Colonic mucosa (tissue), 4 donors: ENCODE data around the gene PAPOLB. TPM values are rescaled to one million over a fixed set of nuclear protein-coding genes. Genes with fewer than 3 reads are reported as not detected.

Experiments used
- DNase-seq: peaks from one replicate; pipeline ENCODE4 v3.0.0-alpha.2; 2020
- H3K27ac ChIP-seq: fragments of 200-600 bp; one replicate; pipeline ENCODE4 v1.8.0; 2021
- H3K27me3 ChIP-seq: fragments of 200-600 bp; one replicate; pipeline ENCODE4 v1.8.0; 2021
- H3K36me3 ChIP-seq: fragments of 200-600 bp; one replicate; pipeline ENCODE4 v1.8.0; 2021
- H3K4me1 ChIP-seq: fragments of 200-600 bp; one replicate; pipeline ENCODE4 v1.8.0; 2021; ENCODE audit warnings: mild to moderate bottlenecking
- H3K4me3 ChIP-seq: fragments of 200-600 bp; one replicate; pipeline ENCODE4 v1.8.0; 2021
- H3K9ac ChIP-seq, 2 donors: one replicate each; pipeline ENCODE4 v1.7.0; 2013; ENCODE audit warnings: control low read depth in 2 of 2, low read depth in 2 of 2, low read length in 2 of 2
- H3K9me3 ChIP-seq: fragments of 200-600 bp; one replicate; pipeline ENCODE4 v1.8.0; 2021
- intact Hi-C: fragments of 100-400 bp; cut with DNase I; formaldehyde crosslinking; loops from one replicate; pipeline ENCODE4 v1.14.1; 2022
- total RNA-seq, 2 donors: library from RNA; stranded (reverse); fragmentation: NEBNext Ultra II Directional in 1 of 2; extraction: Animal tissue kit (Norgen Biotek cat#: 25700) in 1 of 2; gene quantifications; one replicate each; pipeline ENCODE4 v1.2.1, GENCODE V29; 2021
- TF ChIP-seq, protein P1 (sequence below): fragments of 200-600 bp; IDR thresholded peaks from one replicate; pipeline ENCODE4 v1.8.0; 2022; ENCODE audit warnings: antibody characterized with exemption, mild to moderate bottlenecking
- donor health status: healthy.
- donor health status: DM: no; HTN: no; CAD: no.
- donor health status: DM: no; HTN: no; CAD: no.

PAPOLB gene
- total RNA-seq, 2 donors from 2014 or later: 0.05 TPM; not detected in 1

DNA sequence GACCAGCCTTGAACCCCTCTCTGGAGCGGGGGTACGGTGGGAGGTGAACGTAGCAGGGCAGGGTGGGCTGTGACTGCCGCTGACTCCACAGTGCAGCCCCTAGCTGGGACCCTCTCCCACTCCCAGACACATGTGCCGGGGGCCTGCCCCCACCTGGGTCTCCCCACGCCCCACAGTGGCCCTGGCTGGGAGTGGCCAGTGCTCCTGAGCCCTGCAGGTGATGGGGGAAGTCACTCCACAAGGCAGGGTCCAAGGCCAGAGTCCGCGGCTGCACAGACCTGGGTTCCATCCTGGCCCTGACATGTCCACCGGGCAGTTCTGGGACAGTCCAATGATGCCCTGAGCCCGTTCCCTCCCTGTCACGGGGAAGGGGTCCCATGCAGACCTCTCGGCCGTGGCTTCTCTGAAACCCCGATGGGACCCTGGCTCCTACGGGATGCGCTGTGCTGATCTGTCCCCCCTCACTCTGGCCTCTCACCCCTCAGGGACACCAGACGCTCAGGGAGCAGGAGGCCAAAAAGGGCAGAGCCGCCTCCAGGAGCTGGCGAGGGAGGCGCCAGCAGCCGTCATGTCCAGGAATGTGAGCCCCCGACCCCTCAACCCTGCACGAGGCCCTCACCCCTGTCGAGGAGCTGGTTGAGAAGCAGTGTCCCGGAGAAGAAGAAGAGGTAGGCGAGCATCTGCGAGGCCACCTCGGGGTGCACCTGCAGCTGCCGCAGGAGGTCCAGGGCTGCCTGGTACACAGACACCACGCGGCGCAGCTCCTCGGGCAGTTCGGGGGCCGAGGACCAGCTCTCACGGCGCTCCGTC is 46.0 kb downstream of the PAPOLB start:
- no peak for DNase-seq
- no peaks in the 10 kb centered on the region for H3K9me3 ChIP-seq
- intact Hi-C loops: no loop called here

DNA sequence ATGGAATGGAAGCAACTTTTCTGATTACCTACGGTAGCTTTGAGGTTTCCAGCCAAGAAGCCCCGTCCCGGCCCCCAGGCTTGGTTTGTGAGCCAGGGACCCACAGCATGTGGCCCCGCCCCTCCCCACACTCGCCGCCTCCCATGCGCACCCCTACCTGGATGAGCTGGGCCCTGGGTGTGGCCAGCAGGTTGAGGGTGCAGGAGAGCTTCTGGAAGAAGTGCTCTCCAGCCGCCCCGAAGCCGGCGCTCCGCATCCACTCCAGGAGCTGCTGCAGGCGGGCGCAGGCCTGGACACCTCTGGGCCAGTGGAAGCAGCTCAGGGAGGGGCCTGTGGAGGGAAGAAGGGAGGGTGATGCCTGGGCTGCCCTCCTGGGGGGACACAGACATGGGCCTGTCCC is 46.7 kb downstream of the PAPOLB start:
- no peak for DNase-seq
- Histone ChIP-seq H3K9ac (no peak overlapping the region), H3K9me3 (no peaks in the 10 kb centered on the region), H3K4me3 (no peak overlapping the region), H3K4me1 (no peaks in the 10 kb centered on the region), H3K27me3 (no peaks in the 10 kb centered on the region), H3K27ac (no peak overlapping the region), H3K36me3 (no peaks in the 10 kb centered on the region)
- intact Hi-C loops: no loop called here
- TF ChIP-seq, protein P1, sequence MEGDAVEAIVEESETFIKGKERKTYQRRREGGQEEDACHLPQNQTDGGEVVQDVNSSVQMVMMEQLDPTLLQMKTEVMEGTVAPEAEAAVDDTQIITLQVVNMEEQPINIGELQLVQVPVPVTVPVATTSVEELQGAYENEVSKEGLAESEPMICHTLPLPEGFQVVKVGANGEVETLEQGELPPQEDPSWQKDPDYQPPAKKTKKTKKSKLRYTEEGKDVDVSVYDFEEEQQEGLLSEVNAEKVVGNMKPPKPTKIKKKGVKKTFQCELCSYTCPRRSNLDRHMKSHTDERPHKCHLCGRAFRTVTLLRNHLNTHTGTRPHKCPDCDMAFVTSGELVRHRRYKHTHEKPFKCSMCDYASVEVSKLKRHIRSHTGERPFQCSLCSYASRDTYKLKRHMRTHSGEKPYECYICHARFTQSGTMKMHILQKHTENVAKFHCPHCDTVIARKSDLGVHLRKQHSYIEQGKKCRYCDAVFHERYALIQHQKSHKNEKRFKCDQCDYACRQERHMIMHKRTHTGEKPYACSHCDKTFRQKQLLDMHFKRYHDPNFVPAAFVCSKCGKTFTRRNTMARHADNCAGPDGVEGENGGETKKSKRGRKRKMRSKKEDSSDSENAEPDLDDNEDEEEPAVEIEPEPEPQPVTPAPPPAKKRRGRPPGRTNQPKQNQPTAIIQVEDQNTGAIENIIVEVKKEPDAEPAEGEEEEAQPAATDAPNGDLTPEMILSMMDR: no peak

More for the DNA sequence above, 46.0 kb downstream of the PAPOLB start:
- no peaks in the 10 kb centered on the region for H3K4me1 ChIP-seq
- no peak overlapping the region for H3K4me3 ChIP-seq
- H3K27ac ChIP-seq: no peak overlapping the region
- TF ChIP-seq, protein P1: no peak
- no peak overlapping the region for H3K9ac ChIP-seq
- H3K36me3 ChIP-seq: no peaks in the 10 kb centered on the region
- H3K27me3 ChIP-seq: no peaks in the 10 kb centered on the region

DNA sequence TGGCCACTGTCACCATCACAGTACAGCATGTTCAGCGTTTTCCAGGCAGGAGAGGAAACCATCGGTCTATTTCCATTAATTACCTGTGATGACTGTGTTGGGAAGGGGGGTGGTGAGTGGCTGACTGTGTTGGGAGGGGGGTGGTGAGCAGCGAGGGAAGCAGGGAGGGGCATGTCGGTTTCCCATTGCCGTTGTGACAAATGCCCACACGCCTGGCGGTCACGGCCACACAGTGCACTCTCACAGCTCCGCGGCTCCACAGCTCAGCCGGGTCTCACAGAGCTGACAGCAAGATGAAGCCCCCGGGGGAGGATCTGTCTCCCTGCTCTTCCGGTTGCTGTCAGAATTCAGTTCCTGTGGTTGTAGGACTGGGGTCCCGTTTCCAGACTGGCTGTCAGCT is 47.4 kb downstream of the PAPOLB start:
- no peaks in the 10 kb centered on the region for H3K36me3 ChIP-seq
- no peaks in the 10 kb centered on the region for H3K9me3 ChIP-seq
- H3K27me3 ChIP-seq: no peaks in the 10 kb centered on the region
- H3K4me1 ChIP-seq: no peaks in the 10 kb centered on the region
- no peak overlapping the region for H3K27ac ChIP-seq
- TF ChIP-seq, protein P1: no peak
- DNase-seq: no peak
- no peak overlapping the region for H3K9ac ChIP-seq
- H3K4me3 ChIP-seq: no peak overlapping the region
- intact Hi-C loops: no loop called here

DNA sequence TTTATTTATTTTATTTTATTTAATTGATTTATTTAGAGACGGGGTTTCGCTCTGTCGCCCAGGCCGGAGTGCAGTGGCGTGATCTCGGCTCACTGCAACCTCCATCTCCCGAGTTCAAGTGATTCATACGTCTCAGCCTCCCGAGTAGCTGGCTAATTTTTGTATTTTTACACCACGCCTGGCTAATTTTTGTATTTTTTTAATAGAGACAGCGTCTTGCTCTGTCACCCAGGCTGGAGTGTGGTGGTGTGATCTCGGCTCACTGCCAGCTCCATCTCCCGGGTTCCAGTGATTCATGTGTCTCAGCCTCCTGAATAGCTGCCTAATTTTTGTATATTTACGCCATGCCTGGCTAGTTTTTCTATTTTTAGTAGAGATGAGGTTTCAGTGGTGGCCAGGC is 52.2 kb downstream of the PAPOLB start:
- H3K4me3 ChIP-seq: no peak overlapping the region
- no peak overlapping the region for H3K9ac ChIP-seq
- no peaks in the 10 kb centered on the region for H3K27me3 ChIP-seq
- H3K36me3 ChIP-seq: no peaks in the 10 kb centered on the region
- TF ChIP-seq, protein P1: no peak
- no peak for DNase-seq
- intact Hi-C loops: no loop called here
- H3K4me1 ChIP-seq: no peaks in the 10 kb centered on the region
- no peaks in the 10 kb centered on the region for H3K9me3 ChIP-seq
- H3K27ac ChIP-seq: no peak overlapping the region

DNA sequence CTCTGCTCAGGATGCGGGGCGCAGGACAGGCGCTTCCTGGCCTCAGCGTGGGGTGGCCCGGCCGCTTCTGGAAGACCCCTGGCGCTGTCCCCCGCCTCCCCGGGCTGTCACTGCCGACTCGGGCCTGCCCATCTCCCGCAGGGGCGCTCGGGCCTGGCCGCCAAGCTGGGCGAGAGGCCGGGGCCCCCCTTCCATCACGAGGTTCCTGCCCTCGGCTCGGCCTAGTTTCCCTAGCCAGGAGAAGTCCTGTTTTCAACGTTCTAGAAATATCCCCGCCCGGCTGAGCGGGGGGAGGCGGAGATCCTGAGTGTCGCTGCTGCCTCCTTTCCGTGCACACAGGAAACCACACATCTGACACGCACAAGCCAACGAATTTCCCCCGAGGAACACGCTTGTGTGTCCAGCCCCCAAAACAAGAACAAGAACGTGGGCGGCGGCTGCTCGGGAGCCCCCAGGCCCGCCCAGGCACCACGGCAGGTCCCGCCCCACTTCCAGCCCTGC is 52.7 kb downstream of the PAPOLB start:
- Histone ChIP-seq H3K27me3 (no peaks in the 10 kb centered on the region), H3K4me1 (no peaks in the 10 kb centered on the region), H3K4me3 (no peak overlapping the region), H3K9me3 (no peaks in the 10 kb centered on the region), H3K27ac (no peak overlapping the region), H3K36me3 (no peaks in the 10 kb centered on the region), H3K9ac (no peak overlapping the region)
- TF ChIP-seq, protein P1: no peak
- no peak for DNase-seq
- intact Hi-C loops: no loop called here
